NB4 (cell line): Measurements from ENCODE around the gene PEMT.

Source experiments
- MAX ChIP-seq: IDR thresholded peaks from 2 replicates; pipeline ENCODE4 v1.6.1; 2011; ENCODE audit warnings: low read depth, low read length
- POLR2A ChIP-seq: IDR thresholded peaks from 2 replicates; pipeline ENCODE4 v1.6.1; 2011; ENCODE audit warnings: mild to moderate bottlenecking; ENCODE audit not compliant: insufficient read length; ENCODE audit errors: extremely low read depth
- TF ChIP-seq, protein P1 (sequence below): IDR thresholded peaks from one replicate; pipeline ENCODE4 v1.5.1; 2012; ENCODE audit warnings: low read depth, low read length

- TF ChIP-seq, protein P1, sequence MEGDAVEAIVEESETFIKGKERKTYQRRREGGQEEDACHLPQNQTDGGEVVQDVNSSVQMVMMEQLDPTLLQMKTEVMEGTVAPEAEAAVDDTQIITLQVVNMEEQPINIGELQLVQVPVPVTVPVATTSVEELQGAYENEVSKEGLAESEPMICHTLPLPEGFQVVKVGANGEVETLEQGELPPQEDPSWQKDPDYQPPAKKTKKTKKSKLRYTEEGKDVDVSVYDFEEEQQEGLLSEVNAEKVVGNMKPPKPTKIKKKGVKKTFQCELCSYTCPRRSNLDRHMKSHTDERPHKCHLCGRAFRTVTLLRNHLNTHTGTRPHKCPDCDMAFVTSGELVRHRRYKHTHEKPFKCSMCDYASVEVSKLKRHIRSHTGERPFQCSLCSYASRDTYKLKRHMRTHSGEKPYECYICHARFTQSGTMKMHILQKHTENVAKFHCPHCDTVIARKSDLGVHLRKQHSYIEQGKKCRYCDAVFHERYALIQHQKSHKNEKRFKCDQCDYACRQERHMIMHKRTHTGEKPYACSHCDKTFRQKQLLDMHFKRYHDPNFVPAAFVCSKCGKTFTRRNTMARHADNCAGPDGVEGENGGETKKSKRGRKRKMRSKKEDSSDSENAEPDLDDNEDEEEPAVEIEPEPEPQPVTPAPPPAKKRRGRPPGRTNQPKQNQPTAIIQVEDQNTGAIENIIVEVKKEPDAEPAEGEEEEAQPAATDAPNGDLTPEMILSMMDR, result no peak
- no peak for TF ChIP-seq MAX
- TF ChIP-seq POLR2A, result no peak
These were observed 58.5 kb downstream of the PEMT start for GRCh38 chr17:17532991-17533390.
